Caco-2 (cell line): ENCODE results near the gene ETV2. TPM values are rescaled to one million over a fixed set of nuclear protein-coding genes. Genes with fewer than 3 reads are reported as not detected.

Experiments used
- BruUV-seq: library from RNA; stranded (reverse); fragments of 400-500 nt; replicated peaks from 2 replicates; lab custom pipeline; 2021; lab: Mats Ljungman, UMichigan
- CTCF ChIA-PET: fragments of 300-600 bp; sonication (Branson Sonifier 250); formaldehyde crosslinking; loops from one replicate; lab custom pipeline; 2022; ENCODE audit warnings: antibody characterized with exemption; lab: Charles Lee
- POLR2A ChIA-PET: fragments of 300-600 bp; sonication (Branson Sonifier 250); formaldehyde crosslinking; loops from one replicate; lab custom pipeline; 2022; ENCODE audit warnings: antibody characterized with exemption; lab: Charles Lee
- DNase-seq, 2 experiments: peaks; one replicate each; pipeline versions ENCODE4 v3.0.0 to v3.0.0-alpha.2; 2020 to 2022
- H3K27me3 ChIP-seq: replicated peaks from 2 replicates; pipeline ENCODE4 v1.6.0; 2011; ENCODE audit warnings: low read length; ENCODE audit not compliant: control insufficient read depth, insufficient read depth
- H3K36me3 ChIP-seq: 2 replicates; pipeline ENCODE4 v1.5.1; 2011; ENCODE audit warnings: low read length; ENCODE audit not compliant: control insufficient read depth, insufficient read depth
- H3K4me1 ChIP-seq: fragments of 250-450 bp; sonication (Bioruptor Pico); 2 replicates; pipeline ENCODE4 v1.5.1; 2020; ENCODE audit warnings: mild to moderate bottlenecking
- H3K4me3 ChIP-seq: 2 replicates; pipeline ENCODE4 v1.5.1; 2011; ENCODE audit warnings: low read depth, mild to moderate bottlenecking, control low read depth, low read length
- H3K9me3 ChIP-seq: fragments of 250-450 bp; sonication (Bioruptor Pico); 2 replicates; pipeline ENCODE4 v1.5.1; 2020; ENCODE audit warnings: mild to moderate bottlenecking, moderate library complexity
- H3K27ac Mint-ChIP-seq: one replicate; pipeline ENCODE4 v1.8.0; 2022; ENCODE audit warnings: mixed read lengths; ENCODE audit not compliant: unreplicated experiment
- H3K27me3 Mint-ChIP-seq: one replicate; pipeline ENCODE4 v1.8.0; 2022; ENCODE audit warnings: mixed read lengths; ENCODE audit not compliant: insufficient read depth, unreplicated experiment
- H3K36me3 Mint-ChIP-seq: one replicate; pipeline ENCODE4 v1.8.0; 2022; ENCODE audit warnings: mild to moderate bottlenecking, mixed read lengths; ENCODE audit not compliant: insufficient read depth, unreplicated experiment
- H3K4me1 Mint-ChIP-seq: one replicate; pipeline ENCODE4 v1.8.0; 2022; ENCODE audit warnings: low read depth, mixed read lengths; ENCODE audit not compliant: unreplicated experiment
- H3K4me3 Mint-ChIP-seq: one replicate; pipeline ENCODE4 v1.8.0; 2022; ENCODE audit warnings: mild to moderate bottlenecking, moderate library complexity, mixed read lengths; ENCODE audit not compliant: unreplicated experiment
- H3K9me3 Mint-ChIP-seq: one replicate; pipeline ENCODE4 v1.8.0; 2022; ENCODE audit warnings: mixed read lengths; ENCODE audit not compliant: unreplicated experiment
- intact Hi-C: fragments of 100-400 bp; cut with micrococcal nuclease; formaldehyde crosslinking; loops from one replicate; pipeline ENCODE4 v1.10.0; 2022; ENCODE audit not compliant: unreplicated experiment
- total RNA-seq: library from RNA; stranded (reverse); gene quantifications from 2 replicates; pipeline ENCODE4 v1.2.3, GENCODE V29; 2022
- TF ChIP-seq, protein P1 (sequence below), 2 experiments: fragments of 200-600 bp in 1 of 2; IDR thresholded peaks; 1 replicate in 1 of 2; 2 replicates in 1 of 2; pipeline versions ENCODE4 v1.5.1 to v1.8.0; 2011 to 2022; ENCODE audit warnings: antibody characterized with exemption in 1 of 2, control low read depth in 1 of 2, inconsistent platforms in 1 of 2, low read depth in 1 of 2, low read length in 1 of 2, mild to moderate bottlenecking in 1 of 2, moderate library complexity in 1 of 2; ENCODE audit not compliant: insufficient read depth in 1 of 2, severe bottlenecking in 1 of 2, unreplicated experiment in 1 of 2

Gene ETV2
- total RNA-seq, 1 experiment from 2014 or later: 0.77 TPM

DNA sequence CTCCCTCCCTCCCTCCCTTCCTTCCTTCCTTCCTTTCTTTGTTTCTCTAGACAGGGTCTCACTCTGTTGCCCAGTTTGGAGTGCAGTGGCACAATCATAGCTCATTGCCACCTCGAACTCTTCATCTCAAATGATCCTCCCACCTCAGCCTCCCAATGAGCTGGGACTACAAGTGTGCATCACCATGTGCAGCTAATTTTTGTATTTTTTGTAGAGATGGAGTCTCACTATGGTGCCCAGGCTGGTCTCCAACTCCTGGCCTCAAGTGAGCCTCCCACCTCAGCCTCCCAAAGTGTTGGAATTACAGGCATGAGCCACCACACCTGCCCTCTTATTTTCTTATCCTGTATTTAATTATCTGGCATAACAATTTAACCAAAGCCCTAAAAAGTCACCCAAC lies 29.1 kb downstream of the ETV2 start:
- Histone ChIP-seq H3K4me3 (no peak overlapping the region), H3K9me3 (no peaks in the 10 kb centered on the region), H3K4me1 (peaks cover 9% of the 10 kb centered on the region; the same call in 1 of the 2 replicates), H3K36me3 (no peaks in the 10 kb centered on the region), H3K27me3 (no peaks in the 10 kb centered on the region)
- Mint-ChIP-seq H3K4me3 (no peak overlapping the region), H3K27me3 (peaks cover 5% of the 10 kb centered on the region), H3K27ac (no peak overlapping the region), H3K36me3 (no peaks in the 10 kb centered on the region), H3K4me1 (peaks cover 23% of the 10 kb centered on the region), H3K9me3 (no peaks in the 10 kb centered on the region)
- ChIA-PET POLR2A (interaction anchor here (0.6 kb wide), 1 partner anchor 27 kb away, joined by 3 read pairs; no protein-coding TSS in a partner anchor), CTCF (interaction anchor here (0.7 kb wide), 1 partner anchor 26 kb away, joined by 4 read pairs; no protein-coding TSS in a partner anchor)
- DNase-seq: no peak
- intact Hi-C loops: no loop called here
- no TSS peak for BruUV-seq
- TF ChIP-seq, protein P1, sequence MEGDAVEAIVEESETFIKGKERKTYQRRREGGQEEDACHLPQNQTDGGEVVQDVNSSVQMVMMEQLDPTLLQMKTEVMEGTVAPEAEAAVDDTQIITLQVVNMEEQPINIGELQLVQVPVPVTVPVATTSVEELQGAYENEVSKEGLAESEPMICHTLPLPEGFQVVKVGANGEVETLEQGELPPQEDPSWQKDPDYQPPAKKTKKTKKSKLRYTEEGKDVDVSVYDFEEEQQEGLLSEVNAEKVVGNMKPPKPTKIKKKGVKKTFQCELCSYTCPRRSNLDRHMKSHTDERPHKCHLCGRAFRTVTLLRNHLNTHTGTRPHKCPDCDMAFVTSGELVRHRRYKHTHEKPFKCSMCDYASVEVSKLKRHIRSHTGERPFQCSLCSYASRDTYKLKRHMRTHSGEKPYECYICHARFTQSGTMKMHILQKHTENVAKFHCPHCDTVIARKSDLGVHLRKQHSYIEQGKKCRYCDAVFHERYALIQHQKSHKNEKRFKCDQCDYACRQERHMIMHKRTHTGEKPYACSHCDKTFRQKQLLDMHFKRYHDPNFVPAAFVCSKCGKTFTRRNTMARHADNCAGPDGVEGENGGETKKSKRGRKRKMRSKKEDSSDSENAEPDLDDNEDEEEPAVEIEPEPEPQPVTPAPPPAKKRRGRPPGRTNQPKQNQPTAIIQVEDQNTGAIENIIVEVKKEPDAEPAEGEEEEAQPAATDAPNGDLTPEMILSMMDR (IDR thresholded peaks at IDR 0.05; ENCODE audit: insufficient read depth in 1 of 2, low read depth in 1 of 2, low read length in 1 of 2, severe bottlenecking in 1 of 2, unreplicated experiment in 1 of 2): no peak

DNA sequence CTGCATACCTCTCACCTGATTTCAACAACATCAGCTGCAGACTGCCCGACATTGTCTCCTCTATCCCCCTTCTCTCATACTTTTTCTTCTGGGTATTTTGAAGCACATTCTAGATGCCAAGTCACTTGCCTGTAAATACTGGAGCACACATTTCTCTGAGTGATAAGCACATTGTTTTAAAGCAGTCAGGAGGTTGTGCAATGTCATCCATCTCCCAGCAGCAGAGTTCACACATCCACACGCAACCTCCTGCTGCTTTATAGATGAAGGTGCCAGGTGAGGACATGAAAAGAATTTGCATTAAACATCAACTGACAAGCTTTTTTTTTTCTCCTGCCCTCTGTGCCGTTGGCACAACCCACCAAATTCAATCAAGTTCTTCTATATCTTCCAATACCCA lies 30.3 kb downstream of the ETV2 start:
- DNase-seq: no peak
- no peak overlapping the region for H3K27ac Mint-ChIP-seq
- H3K4me3 ChIP-seq: no peak overlapping the region
- no peaks in the 10 kb centered on the region for H3K36me3 ChIP-seq
- H3K4me1 ChIP-seq: peaks cover 9% of the 10 kb centered on the region; the same call in 1 of the 2 replicates
- ChIA-PET CTCF (no interaction called here), POLR2A (interaction anchor here (0.5 kb wide), 1 partner anchor 73 kb away, joined by 3 read pairs; no protein-coding TSS in a partner anchor)
- H3K36me3 Mint-ChIP-seq: no peaks in the 10 kb centered on the region
- no peaks in the 10 kb centered on the region for H3K9me3 Mint-ChIP-seq
- H3K4me1 Mint-ChIP-seq: peaks cover 29% of the 10 kb centered on the region
- BruUV-seq: no TSS peak
- intact Hi-C loops: no loop called here
- no peaks in the 10 kb centered on the region for H3K27me3 ChIP-seq
- peaks cover 10% of the 10 kb centered on the region for H3K27me3 Mint-ChIP-seq
- TF ChIP-seq, protein P1 (IDR thresholded peaks at IDR 0.05; ENCODE audit: insufficient read depth in 1 of 2, low read depth in 1 of 2, low read length in 1 of 2, severe bottlenecking in 1 of 2, unreplicated experiment in 1 of 2): no peak
- no peaks in the 10 kb centered on the region for H3K9me3 ChIP-seq
- H3K4me3 Mint-ChIP-seq: peak overlapping the region; percentile 3

DNA sequence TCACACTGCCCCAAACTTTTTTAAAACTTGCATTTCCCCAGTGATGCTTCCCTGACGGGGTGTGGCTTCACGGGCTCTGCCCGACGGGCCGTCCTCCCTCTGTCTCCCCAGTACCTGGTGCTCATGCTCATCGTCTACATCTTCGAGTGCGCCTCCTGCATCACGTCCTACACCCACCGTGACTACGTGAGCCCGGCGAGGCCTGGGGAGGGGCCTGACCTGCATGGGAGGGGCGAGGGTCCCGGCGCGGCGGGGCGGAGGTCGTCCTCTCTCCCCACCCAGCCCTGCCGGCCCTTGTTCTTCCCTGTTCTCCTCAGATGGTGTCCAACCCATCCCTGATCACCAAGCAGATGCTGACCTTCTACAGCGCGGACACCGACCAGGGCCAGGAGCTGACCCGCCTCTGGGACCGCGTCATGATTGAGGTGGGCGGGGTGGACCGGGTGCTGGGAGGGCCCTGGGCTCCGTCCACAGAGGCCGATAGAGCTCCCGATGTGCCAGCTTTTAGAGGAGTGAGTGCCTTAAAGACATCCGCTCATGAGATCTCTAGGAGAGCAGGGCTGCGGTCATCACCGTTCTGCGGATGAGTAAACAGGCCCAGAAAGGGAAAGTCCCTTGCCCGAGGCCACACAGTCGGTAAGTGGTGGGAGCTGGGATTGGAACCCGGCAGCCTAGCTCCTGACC lies 31.7 kb downstream of the ETV2 start:
- TF ChIP-seq, protein P1 (IDR thresholded peaks at IDR 0.05; ENCODE audit: insufficient read depth in 1 of 2, low read depth in 1 of 2, low read length in 1 of 2, severe bottlenecking in 1 of 2, unreplicated experiment in 1 of 2): no peak
- peak; percentile 66 to 68 for DNase-seq
- Histone ChIP-seq H3K27me3 (no peaks in the 10 kb centered on the region), H3K9me3 (no peaks in the 10 kb centered on the region), H3K36me3 (no peaks in the 10 kb centered on the region), H3K4me1 (peaks cover 9% of the 10 kb centered on the region; the same call in 1 of the 2 replicates), H3K4me3 (peak overlapping the region; percentile 52)
- no peaks in the 10 kb centered on the region for H3K36me3 Mint-ChIP-seq
- BruUV-seq: no TSS peak
- H3K9me3 Mint-ChIP-seq: no peaks in the 10 kb centered on the region
- H3K27ac Mint-ChIP-seq: peak overlapping the region; percentile 75
- intact Hi-C loops: no loop called here
- ChIA-PET CTCF (interaction anchor here (0.6 to 1.1 kb wide), 3 partner anchors 25 to 72 kb away, joined by 3 to 4 read pairs (median 3); partner anchors contain the start of genes PSENEN and U2AF1L4), POLR2A (interaction anchor here (0.7 to 1.1 kb wide), 2 partner anchors 25 to 75 kb away, joined by 4 read pairs; partner anchors contain the start of genes COX6B1 and LIN37)
- peak overlapping the region; percentile 81 for H3K4me3 Mint-ChIP-seq
- H3K4me1 Mint-ChIP-seq: peaks cover 29% of the 10 kb centered on the region
- H3K27me3 Mint-ChIP-seq: peaks cover 12% of the 10 kb centered on the region
